Keratinocyte (primary cell): ENCODE results near the gene NPRL2. TPM values are rescaled to one million over a fixed set of nuclear protein-coding genes. Genes with fewer than 3 reads are reported as not detected.

Experiments
- DNase-seq: peaks from one replicate; pipeline ENCODE4 v3.0.0-alpha.2; 2011; ENCODE audit warnings: low read depth, missing footprints, low spot score
- FAIRE-seq: peaks from 2 replicates; lab custom pipeline; 2011; peaks lifted over from hg19 to GRCh38; lab: Jason Lieb, UNC
- H2AFZ ChIP-seq: 2 replicates; pipeline ENCODE4 v1.6.0; 2012; ENCODE audit warnings: low read length, control low read depth, inconsistent platforms; ENCODE audit not compliant: control insufficient read depth
- H3K27ac ChIP-seq: 2 replicates; pipeline ENCODE4 v1.5.1; 2011; ENCODE audit warnings: low read length; ENCODE audit not compliant: control insufficient read depth, insufficient read depth
- H3K27me3 ChIP-seq: 3 replicates; pipeline ENCODE4 v1.6.0; 2011; ENCODE audit warnings: low read length; ENCODE audit not compliant: control insufficient read depth, insufficient read depth; ENCODE audit errors: extremely low read depth
- H3K36me3 ChIP-seq, 2 experiments: 2 replicates in 1 of 2; 3 replicates in 1 of 2; pipeline ENCODE4 v1.5.1; 2011; ENCODE audit warnings: low read length in 2 of 2, mild to moderate bottlenecking in 1 of 2; ENCODE audit not compliant: control insufficient read depth in 2 of 2, insufficient read depth in 2 of 2; ENCODE audit errors: extremely low read depth in 1 of 2
- H3K4me1 ChIP-seq: 3 replicates; pipeline ENCODE4 v1.5.1; 2011; ENCODE audit warnings: low read length; ENCODE audit not compliant: control insufficient read depth, insufficient read depth; ENCODE audit errors: extremely low read depth
- H3K4me2 ChIP-seq: 3 replicates; pipeline ENCODE4 v1.6.0; 2011; ENCODE audit warnings: low read depth, low read length; ENCODE audit not compliant: control insufficient read depth, insufficient read depth; ENCODE audit errors: extremely low read depth
- H3K4me3 ChIP-seq, 3 experiments: fragments of 200-600 bp in 1 of 3; sonication (generic) in 1 of 3; 2 replicates in 2 of 3; 3 replicates in 1 of 3; pipeline ENCODE4 v1.5.1; 2011 to 2016; ENCODE audit warnings: low read length in 3 of 3, mild to moderate bottlenecking in 3 of 3, control low read depth in 2 of 3, inconsistent platforms in 1 of 3, low read depth in 1 of 3, mixed read lengths in 1 of 3, mixed run types in 1 of 3, moderate library complexity in 1 of 3; ENCODE audit not compliant: control insufficient read depth in 2 of 3, insufficient read depth in 2 of 3; ENCODE audit errors: extremely low read depth in 1 of 3
- H3K79me2 ChIP-seq: 2 replicates; pipeline ENCODE4 v1.6.0; 2012; ENCODE audit warnings: low read length; ENCODE audit not compliant: control insufficient read depth, insufficient read depth
- H3K9ac ChIP-seq: 3 replicates; pipeline ENCODE4 v1.6.0; 2011; ENCODE audit warnings: low read length; ENCODE audit not compliant: control insufficient read depth, insufficient read depth; ENCODE audit errors: extremely low read depth
- H3K9me1 ChIP-seq: 3 replicates; pipeline ENCODE4 v1.6.0; 2011; ENCODE audit warnings: low read length; ENCODE audit not compliant: control insufficient read depth, insufficient read depth; ENCODE audit errors: extremely low read depth
- H3K9me3 ChIP-seq: 2 replicates; pipeline ENCODE4 v1.5.1; 2012; ENCODE audit warnings: low read depth, low read length; ENCODE audit not compliant: control insufficient read depth
- H4K20me1 ChIP-seq: 3 replicates; pipeline ENCODE4 v1.6.0; 2011; ENCODE audit warnings: low read length; ENCODE audit not compliant: control insufficient read depth, insufficient read depth; ENCODE audit errors: extremely low read depth
- CTCF ChIP-seq, 3 experiments: IDR thresholded peaks in 1 of 3; conservative IDR thresholded peaks in 1 of 3; optimal IDR thresholded peaks in 1 of 3; 2 replicates in 2 of 3; 3 replicates in 1 of 3; pipeline versions ENCODE3 to v1.5.1; 2011; ENCODE audit warnings: low read length in 3 of 3, mild to moderate bottlenecking in 3 of 3, moderate library complexity in 2 of 3, control low read depth in 1 of 3, inconsistent platforms in 1 of 3; ENCODE audit not compliant: insufficient read depth in 2 of 3; ENCODE audit errors: extremely low read depth in 1 of 3
- EZH2 ChIP-seq: IDR thresholded peaks from one replicate; pipeline ENCODE4 v1.6.1; 2012; ENCODE audit warnings: inconsistent platforms, mild to moderate bottlenecking, low read length, moderate library complexity
- dilution Hi-C: fragments of 300-500 bp; cut with MboI; formaldehyde crosslinking; loops from one replicate; pipeline ENCODE4 v1.7.0; 2020; ENCODE audit warnings: low sequenced_read_pairs; ENCODE audit not compliant: extremely low pct_ligation_motif_present
- polyA plus RNA-seq, 5 experiments: library from polyadenylated mRNA; depleted of rRNA in 3 of 5; stranded (reverse) in 3 of 5; stranded (forward) in 1 of 5; unstranded in 1 of 5; fragments of >200 nt; gene quantifications; 1 replicate in 1 of 5; 2 replicates in 3 of 5; 3 replicates in 1 of 5; pipeline versions ENCODE4 v1.2.1 to v1.2.3, GENCODE V29; 2011 to 2012; ENCODE audit warnings: missing spikeins in 2 of 5, low read depth in 1 of 5, low replicate concordance in 1 of 5

Gene NPRL2
- polyA plus RNA-seq, 1 donor (not counting 4 experiments of a cell fraction or from before 2014, with no cell fraction given), result 20.6 TPM

- Histone ChIP-seq H3K27me3 (peaks cover 12% of the 10 kb centered on the region), H3K9me3 (no peaks in the 10 kb centered on the region), H3K9me1 (no peaks in the 10 kb centered on the region), H4K20me1 (no peaks in the 10 kb centered on the region), H3K4me2 (no peak overlapping the region), H2AFZ (no peak overlapping the region), H3K79me2 (no peaks in the 10 kb centered on the region), H3K4me3 (no peak overlapping the region), H3K27ac (no peak overlapping the region), H3K4me1 (peaks cover 7% of the 10 kb centered on the region), H3K9ac (no peak overlapping the region), H3K36me3 (no peaks in the 10 kb centered on the region)
- dilution Hi-C loops, result no loop called here
- DNase-seq (no peak), FAIRE-seq (no peak)
- TF ChIP-seq EZH2 (no peak), CTCF (optimal IDR thresholded peaks at IDR 0.05 in 1 of 3, IDR thresholded peaks at IDR 0.05 in 1 of 3, conservative IDR thresholded peaks at IDR 0.05 in 1 of 3; ENCODE audit: extremely low read depth in 1 of 3, insufficient read depth in 2 of 3, low read length in 3 of 3) (no peak)
These were observed 20.6 kb upstream of the NPRL2 start for GRCh38 chr3:50371133-50371685.

- Histone ChIP-seq H2AFZ (no peak overlapping the region), H3K9me3 (no peaks in the 10 kb centered on the region), H3K27me3 (peaks cover 14% of the 10 kb centered on the region), H4K20me1 (no peaks in the 10 kb centered on the region), H3K4me3 (no peak overlapping the region), H3K36me3 (no peaks in the 10 kb centered on the region), H3K79me2 (no peaks in the 10 kb centered on the region), H3K27ac (no peak overlapping the region), H3K9ac (no peak overlapping the region), H3K4me1 (peaks cover 10% of the 10 kb centered on the region), H3K9me1 (no peaks in the 10 kb centered on the region), H3K4me2 (no peak overlapping the region)
- FAIRE-seq, result no peak
- dilution Hi-C loops, result no loop called here
- TF ChIP-seq CTCF (optimal IDR thresholded peaks at IDR 0.05 in 1 of 3, IDR thresholded peaks at IDR 0.05 in 1 of 3, conservative IDR thresholded peaks at IDR 0.05 in 1 of 3; ENCODE audit: extremely low read depth in 1 of 3, insufficient read depth in 2 of 3, low read length in 3 of 3), result peak in 2 of 3 experiments; percentile 25 to 31
- TF ChIP-seq EZH2, result no peak
- no peak for DNase-seq
These were observed 20.0 kb upstream of the NPRL2 start for GRCh38 chr3:50370594-50370993.
